ENCODE data around the gene EMILIN2.

DNA sequence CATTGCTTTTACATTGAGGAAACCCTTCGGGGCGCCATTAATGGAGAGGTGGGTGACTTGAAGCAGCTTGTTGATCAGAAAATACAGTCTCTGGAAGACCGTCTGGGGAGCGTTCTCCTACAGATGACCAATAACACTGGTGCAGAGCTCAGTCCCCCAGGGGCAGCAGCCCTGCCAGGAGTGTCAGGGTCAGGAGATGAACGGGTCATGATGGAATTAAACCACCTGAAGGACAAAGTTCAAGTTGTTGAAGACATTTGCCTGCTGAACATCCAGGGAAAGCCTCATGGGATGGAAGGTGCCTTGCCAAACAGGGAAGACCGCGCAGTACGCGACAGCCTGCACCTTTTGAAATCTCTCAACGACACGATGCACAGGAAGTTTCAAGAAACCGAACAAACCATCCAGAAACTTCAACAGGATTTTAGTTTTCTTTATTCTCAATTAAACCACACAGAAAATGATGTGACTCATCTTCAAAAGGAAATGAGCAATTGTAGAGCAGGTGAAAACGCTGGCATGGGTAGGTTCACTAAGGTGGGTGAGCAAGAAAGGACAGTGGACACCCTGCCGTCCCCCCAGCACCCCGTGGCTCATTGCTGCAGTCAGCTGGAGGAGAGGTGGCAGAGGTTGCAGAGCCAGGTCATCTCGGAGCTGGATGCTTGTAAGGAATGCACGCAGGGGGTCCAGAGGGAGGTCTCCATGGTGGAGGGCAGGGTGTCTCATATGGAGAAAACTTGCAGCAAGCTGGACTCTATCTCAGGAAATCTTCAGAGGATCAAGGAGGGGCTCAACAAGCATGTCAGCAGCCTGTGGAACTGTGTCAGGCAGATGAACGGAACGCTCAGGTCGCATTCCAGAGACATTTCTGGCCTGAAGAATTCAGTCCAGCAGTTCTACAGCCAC, 45.0 kb downstream of the EMILIN2 start:
- TF ChIP-seq, protein P1, sequence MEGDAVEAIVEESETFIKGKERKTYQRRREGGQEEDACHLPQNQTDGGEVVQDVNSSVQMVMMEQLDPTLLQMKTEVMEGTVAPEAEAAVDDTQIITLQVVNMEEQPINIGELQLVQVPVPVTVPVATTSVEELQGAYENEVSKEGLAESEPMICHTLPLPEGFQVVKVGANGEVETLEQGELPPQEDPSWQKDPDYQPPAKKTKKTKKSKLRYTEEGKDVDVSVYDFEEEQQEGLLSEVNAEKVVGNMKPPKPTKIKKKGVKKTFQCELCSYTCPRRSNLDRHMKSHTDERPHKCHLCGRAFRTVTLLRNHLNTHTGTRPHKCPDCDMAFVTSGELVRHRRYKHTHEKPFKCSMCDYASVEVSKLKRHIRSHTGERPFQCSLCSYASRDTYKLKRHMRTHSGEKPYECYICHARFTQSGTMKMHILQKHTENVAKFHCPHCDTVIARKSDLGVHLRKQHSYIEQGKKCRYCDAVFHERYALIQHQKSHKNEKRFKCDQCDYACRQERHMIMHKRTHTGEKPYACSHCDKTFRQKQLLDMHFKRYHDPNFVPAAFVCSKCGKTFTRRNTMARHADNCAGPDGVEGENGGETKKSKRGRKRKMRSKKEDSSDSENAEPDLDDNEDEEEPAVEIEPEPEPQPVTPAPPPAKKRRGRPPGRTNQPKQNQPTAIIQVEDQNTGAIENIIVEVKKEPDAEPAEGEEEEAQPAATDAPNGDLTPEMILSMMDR (IDR thresholded peaks at IDR 0.05): no peak
- no peak for TF ChIP-seq POLR2A (IDR thresholded peaks at IDR 0.05)
